ACC112 (cell line): ENCODE data around the gene TRIM50.
"Not testable (repeated sequence)": the region's sequence is repeated elsewhere in the genome, so short reads cannot be mapped to it uniquely, and the experiment has no call there.

Source experiments
- H2AFZ ChIP-seq: fragments of 200-600 bp; sonication (generic); one replicate; pipeline ENCODE4 v1.6.0; 2017; ENCODE audit warnings: antibody characterized with exemption, low read length; ENCODE audit not compliant: unreplicated experiment
- H3K27ac ChIP-seq: fragments of 200-600 bp; sonication (generic); 2 replicates; pipeline ENCODE4 v1.5.1; 2014; ENCODE audit warnings: low read depth, mild to moderate bottlenecking, antibody characterized with exemption, low read length, moderate library complexity
- H3K27me3 ChIP-seq: fragments of 200-600 bp; sonication (generic); 2 replicates; pipeline ENCODE4 v1.6.1; 2014; ENCODE audit warnings: mild to moderate bottlenecking, antibody characterized with exemption, low read length, moderate library complexity, mixed read lengths; ENCODE audit not compliant: insufficient read depth
- H3K36me3 ChIP-seq: fragments of 200-600 bp; sonication (generic); 2 replicates; pipeline ENCODE4 v1.6.1; 2016; ENCODE audit warnings: mild to moderate bottlenecking, antibody characterized with exemption, low read length, moderate library complexity, mixed read lengths; ENCODE audit not compliant: insufficient read depth
- H3K4me1 ChIP-seq: fragments of 200-600 bp; sonication (generic); one replicate; pipeline ENCODE4 v1.6.1; 2016; ENCODE audit warnings: low read length, mixed read lengths; ENCODE audit not compliant: insufficient read depth, unreplicated experiment, control insufficient read depth
- H3K4me3 ChIP-seq: fragments of 200-600 bp; sonication (generic); 2 replicates; pipeline ENCODE4 v1.5.1; 2014; ENCODE audit warnings: mild to moderate bottlenecking, low read depth, low read length
- H3K79me2 ChIP-seq: fragments of 200-600 bp; sonication (generic); one replicate; pipeline ENCODE4 v1.6.0; 2016; ENCODE audit warnings: low read length; ENCODE audit not compliant: control insufficient read depth, unreplicated experiment, insufficient read depth

Gene TRIM50

DNA sequence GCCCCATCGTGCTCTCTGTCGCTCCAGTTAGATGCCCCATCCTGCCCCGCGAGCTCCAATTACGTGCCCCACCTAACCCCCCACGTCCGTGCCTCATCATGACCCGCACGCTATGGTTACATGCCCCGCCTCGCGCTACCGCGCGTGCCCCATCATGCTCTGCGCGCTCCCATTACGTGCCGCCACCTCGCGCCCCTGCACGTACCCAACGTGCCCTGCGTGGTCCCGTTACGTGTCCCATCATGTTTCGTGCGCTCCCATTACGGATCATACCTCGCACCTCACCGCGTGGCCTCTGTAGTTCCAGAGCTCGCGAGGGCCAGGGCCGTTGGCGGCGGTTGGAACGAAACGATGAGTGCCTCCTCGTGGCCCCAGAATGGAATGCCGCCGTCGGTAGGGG is at the start of gene TRIM50, which contains the start of gene FKBP6:
Gene TRIM50, minus strand, starts transcription at position 161 of the 400 bp plus-strand sequence. CDS start 3,295 bp downstream, outside the sequence.
Gene FKBP6, plus strand, starts transcription at position 240 of the 400 bp plus-strand sequence. CDS start 268 bp downstream, outside the sequence.
- H3K36me3 ChIP-seq, H2AFZ ChIP-seq, H3K27me3 ChIP-seq, H3K27ac ChIP-seq, H3K4me3 ChIP-seq, H3K79me2 ChIP-seq, H3K4me1 ChIP-seq: not testable (repeated sequence)

DNA sequence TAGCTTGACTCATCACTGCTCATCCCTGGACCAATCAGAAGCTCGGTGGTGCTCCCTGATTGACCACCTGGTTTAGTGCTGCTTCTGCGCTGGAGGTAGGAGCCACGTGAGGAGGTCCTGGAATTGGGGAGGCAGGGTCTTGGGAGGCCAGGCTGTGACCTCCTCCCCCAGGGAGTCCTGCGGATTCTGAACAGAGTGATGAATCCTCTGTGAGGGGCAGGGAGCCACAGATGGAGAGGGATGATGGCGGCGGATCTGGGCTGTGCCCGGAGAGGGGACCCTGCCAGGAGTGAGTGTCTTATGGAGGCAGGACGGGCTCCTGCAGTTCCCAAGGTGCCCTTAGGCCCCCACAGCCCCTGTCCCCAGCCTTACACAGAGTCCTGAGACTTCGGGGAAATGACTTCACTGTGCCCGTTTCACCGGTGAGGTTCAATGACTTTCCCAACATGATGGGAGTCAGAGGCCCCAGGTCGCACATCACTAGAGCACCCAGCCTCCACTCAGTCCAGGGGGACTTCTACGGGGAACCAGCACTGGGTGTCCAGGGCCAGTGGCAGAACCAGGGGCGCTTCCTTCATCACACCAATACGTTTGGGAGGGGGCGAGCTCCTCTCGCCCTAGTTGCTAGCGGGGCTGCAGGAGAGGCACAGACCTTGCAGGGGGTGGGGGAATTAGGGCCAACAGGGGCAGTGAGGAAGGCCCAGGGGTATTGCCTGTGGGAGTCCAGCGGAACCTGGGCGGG is 49.0 kb upstream of the TRIM50 start:
- Histone ChIP-seq H3K4me1 (no peaks in the 10 kb centered on the region), H3K4me3 (no peak overlapping the region), H3K36me3 (no peaks in the 10 kb centered on the region), H3K27ac (no peak overlapping the region), H3K27me3 (peaks cover 36% of the 10 kb centered on the region), H2AFZ (no peak overlapping the region), H3K79me2 (no peaks in the 10 kb centered on the region)

- H3K27me3 ChIP-seq = peaks cover 32% of the 10 kb centered on the region
- H3K79me2 ChIP-seq, H3K4me3 ChIP-seq, H3K4me1 ChIP-seq, H2AFZ ChIP-seq, H3K27ac ChIP-seq, H3K36me3 ChIP-seq: not testable (repeated sequence)
These were observed 48.4 kb upstream of the TRIM50 start for GRCh38 chr7:73376262-73376661.

- Histone ChIP-seq H3K27me3 (peaks cover 26% of the 10 kb centered on the region), H3K27ac (no peak overlapping the region), H3K4me1 (no peaks in the 10 kb centered on the region), H3K36me3 (no peaks in the 10 kb centered on the region), H3K4me3 (no peak overlapping the region), H2AFZ (no peak overlapping the region), H3K79me2 (no peaks in the 10 kb centered on the region)
These were observed 45.9 kb upstream of the TRIM50 start for GRCh38 chr7:73373741-73374140.

GRCh38 chr7:73369622-73370021 is 41.7 kb upstream of the TRIM50 start:
- Histone ChIP-seq H3K4me1 (no peaks in the 10 kb centered on the region), H2AFZ (no peak overlapping the region), H3K27me3 (no peaks in the 10 kb centered on the region; the same call in 1 of the 2 replicates), H3K79me2 (no peaks in the 10 kb centered on the region), H3K36me3 (no peaks in the 10 kb centered on the region), H3K4me3 (no peak overlapping the region), H3K27ac (no peak overlapping the region)

DNA sequence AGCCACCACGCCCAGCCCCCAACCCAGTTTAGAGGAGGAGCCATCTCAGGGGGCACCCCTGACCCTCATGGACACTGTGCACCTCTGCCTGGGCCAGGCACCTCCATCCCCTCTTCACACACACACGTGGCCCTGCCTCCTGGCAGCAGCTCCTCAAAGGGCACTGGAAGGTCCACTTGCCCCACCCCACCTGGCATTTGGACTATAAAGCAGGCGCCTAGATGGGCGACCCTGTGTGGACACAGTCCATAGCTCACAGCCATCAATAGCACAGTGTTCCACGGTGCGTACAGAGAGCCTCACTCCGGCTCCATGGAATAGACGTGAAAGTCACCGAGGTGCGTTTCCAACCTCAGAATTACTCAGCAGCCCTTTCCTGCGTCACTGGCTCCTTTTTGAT is 41.1 kb upstream of the TRIM50 start:
- H2AFZ ChIP-seq = no peak overlapping the region
- H3K27me3 ChIP-seq = peaks cover 5% of the 10 kb centered on the region; the same call in 1 of the 2 replicates
- no peaks in the 10 kb centered on the region for H3K79me2 ChIP-seq
- H3K4me1 ChIP-seq = no peaks in the 10 kb centered on the region
- no peaks in the 10 kb centered on the region for H3K36me3 ChIP-seq
- no peak overlapping the region for H3K4me3 ChIP-seq
- no peak overlapping the region for H3K27ac ChIP-seq

GRCh38 chr7:73366990-73367389 is 39.1 kb upstream of the TRIM50 start:
- Histone ChIP-seq H3K36me3 (no peaks in the 10 kb centered on the region), H3K4me1 (no peaks in the 10 kb centered on the region), H3K27ac (no peak overlapping the region), H3K79me2 (no peaks in the 10 kb centered on the region), H3K4me3 (no peak overlapping the region), H2AFZ (no peak overlapping the region), H3K27me3 (peaks cover 15% of the 10 kb centered on the region; the same call in 1 of the 2 replicates)

DNA sequence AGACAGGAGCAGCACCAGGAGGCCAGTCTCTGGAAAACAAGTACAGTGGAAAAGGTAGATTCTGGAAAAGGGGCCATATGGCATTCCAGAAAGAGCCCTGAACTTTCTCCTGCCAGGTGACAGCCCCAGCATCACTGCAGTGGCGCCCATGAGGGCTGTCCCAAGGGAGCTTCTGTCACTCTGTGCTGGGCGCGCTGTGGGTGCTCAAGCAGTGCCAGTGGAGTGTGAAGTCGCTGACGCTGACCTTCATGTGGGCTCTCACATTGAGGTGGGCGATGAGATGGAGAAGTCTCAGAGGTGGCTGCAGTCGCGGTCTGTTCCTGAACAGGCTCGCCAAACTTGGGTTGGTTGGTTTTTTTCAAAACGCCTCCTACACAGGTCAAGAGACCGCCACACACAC is 38.2 kb upstream of the TRIM50 start:
- H3K27me3 ChIP-seq = peaks cover 15% of the 10 kb centered on the region; the same call in 1 of the 2 replicates
- H2AFZ ChIP-seq = no peak overlapping the region
- H3K4me1 ChIP-seq = no peaks in the 10 kb centered on the region
- H3K36me3 ChIP-seq = no peaks in the 10 kb centered on the region
- H3K27ac ChIP-seq = no peak overlapping the region
- H3K4me3 ChIP-seq = no peak overlapping the region
- no peaks in the 10 kb centered on the region for H3K79me2 ChIP-seq

DNA sequence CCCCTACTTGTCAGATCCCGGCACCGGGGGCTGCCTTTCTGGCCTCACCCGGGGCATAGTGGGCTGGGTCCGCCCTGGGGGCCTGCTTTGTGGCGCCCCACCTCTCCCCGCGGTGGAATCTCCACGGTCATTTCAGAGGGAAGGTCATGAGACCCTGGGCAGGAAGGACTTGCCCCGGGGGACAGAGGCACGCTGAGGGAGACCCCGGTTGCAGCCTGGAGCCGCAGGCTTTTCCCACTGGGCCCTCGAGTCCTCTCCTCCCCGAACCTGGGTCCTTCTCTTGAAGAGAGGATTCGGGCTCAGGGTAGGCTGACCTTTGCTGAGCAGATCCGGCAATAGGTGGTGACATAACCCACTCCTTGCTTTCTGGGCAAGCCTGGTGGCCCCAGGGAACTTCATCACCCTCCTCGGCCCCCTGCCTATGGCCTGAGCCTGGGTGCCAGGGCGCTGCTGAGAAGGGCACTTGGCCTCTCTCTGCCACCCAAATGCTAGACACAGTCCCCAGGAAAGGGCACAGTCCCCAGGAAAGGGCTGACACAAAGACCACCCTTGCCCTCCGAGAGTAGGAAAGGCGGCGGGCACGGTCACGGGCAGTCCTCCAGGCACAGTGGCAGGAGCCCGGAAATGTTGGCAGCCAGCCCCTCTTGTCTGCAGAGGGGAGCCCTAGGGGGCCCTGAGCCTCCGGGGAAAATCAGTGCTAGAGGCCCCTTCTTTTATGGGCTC is 36.3 kb upstream of the TRIM50 start:
- Histone ChIP-seq H3K36me3 (no peaks in the 10 kb centered on the region), H3K79me2 (no peaks in the 10 kb centered on the region), H3K27ac (no peak overlapping the region), H3K4me1 (no peaks in the 10 kb centered on the region), H3K4me3 (no peak overlapping the region), H2AFZ (no peak overlapping the region), H3K27me3 (peaks cover 15% of the 10 kb centered on the region; the same call in 1 of the 2 replicates)

- peaks cover 15% of the 10 kb centered on the region; the same call in 1 of the 2 replicates for H3K27me3 ChIP-seq
- peaks cover 4% of the 10 kb centered on the region for H3K4me1 ChIP-seq
- no peaks in the 10 kb centered on the region for H3K79me2 ChIP-seq
- H2AFZ ChIP-seq = no peak overlapping the region
- no peaks in the 10 kb centered on the region for H3K36me3 ChIP-seq
- no peak overlapping the region for H3K4me3 ChIP-seq
- H3K27ac ChIP-seq = no peak overlapping the region
These were observed 35.5 kb upstream of the TRIM50 start for GRCh38 chr7:73363225-73364005.
